ENCODE results near the gene ZAR1. TPM values are rescaled to one million over a fixed set of nuclear protein-coding genes. Genes with fewer than 3 reads are reported as not detected.

The ZAR1 gene
- polyA plus RNA-seq, 2 of the 4 experiments (the other 2 are of a cell fraction), result 0.05 TPM; not detected in 1

DNA sequence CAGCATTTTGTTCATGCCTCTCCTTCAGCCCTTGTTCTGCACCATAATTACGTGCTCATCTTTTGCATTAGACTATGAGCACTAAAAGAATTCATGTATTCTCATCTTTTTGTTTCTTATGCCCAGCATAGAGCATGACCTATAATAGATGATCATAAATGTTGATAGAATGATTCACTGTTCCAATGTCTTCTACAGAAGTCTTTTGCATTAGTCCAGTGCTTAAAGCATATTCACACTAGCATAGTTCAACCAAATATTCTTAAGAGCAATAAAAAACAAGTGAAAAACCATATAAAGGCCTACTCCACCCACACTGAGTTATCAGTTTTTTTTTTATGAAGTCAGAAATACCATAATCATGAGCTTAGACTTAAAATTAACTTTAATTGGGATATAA, 43.4 kb upstream of the ZAR1 start:
- Histone ChIP-seq H3K4me1 (no peaks in the 10 kb centered on the region), H3K4me2 (no peak overlapping the region), H3K9me3 (no peaks in the 10 kb centered on the region), H3K27ac (no peak overlapping the region), H3K4me3 (no peak overlapping the region)
- POLR2A ChIA-PET, result no interaction called here
- CTCF ChIA-PET, result interaction anchor here (0.7 to 1.5 kb wide), 2 partner anchors 9 to 11 kb away, joined by 3 read pairs; no protein-coding TSS in a partner anchor
- no peak for FAIRE-seq
- 39% methylated on average over 1 of the region's 1 CpG for WGBS (ENCODE audit: missing lambda C conversion rate)
- TF ChIP-seq, protein P1, sequence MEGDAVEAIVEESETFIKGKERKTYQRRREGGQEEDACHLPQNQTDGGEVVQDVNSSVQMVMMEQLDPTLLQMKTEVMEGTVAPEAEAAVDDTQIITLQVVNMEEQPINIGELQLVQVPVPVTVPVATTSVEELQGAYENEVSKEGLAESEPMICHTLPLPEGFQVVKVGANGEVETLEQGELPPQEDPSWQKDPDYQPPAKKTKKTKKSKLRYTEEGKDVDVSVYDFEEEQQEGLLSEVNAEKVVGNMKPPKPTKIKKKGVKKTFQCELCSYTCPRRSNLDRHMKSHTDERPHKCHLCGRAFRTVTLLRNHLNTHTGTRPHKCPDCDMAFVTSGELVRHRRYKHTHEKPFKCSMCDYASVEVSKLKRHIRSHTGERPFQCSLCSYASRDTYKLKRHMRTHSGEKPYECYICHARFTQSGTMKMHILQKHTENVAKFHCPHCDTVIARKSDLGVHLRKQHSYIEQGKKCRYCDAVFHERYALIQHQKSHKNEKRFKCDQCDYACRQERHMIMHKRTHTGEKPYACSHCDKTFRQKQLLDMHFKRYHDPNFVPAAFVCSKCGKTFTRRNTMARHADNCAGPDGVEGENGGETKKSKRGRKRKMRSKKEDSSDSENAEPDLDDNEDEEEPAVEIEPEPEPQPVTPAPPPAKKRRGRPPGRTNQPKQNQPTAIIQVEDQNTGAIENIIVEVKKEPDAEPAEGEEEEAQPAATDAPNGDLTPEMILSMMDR (IDR thresholded peaks at IDR 0.05), result no peak
- TF ChIP-seq CHD4 (IDR thresholded peaks at IDR 0.05; ENCODE audit: borderline replicate concordance), result no peak
- TF ChIP-seq RARB (CRISPR knock-in tag; IDR thresholded peaks at IDR 0.05), result no peak
- no peak for TF ChIP-seq ZFP36 (IDR thresholded peaks at IDR 0.05; ENCODE audit: borderline replicate concordance, partially characterized antibody)
- TF ChIP-seq ZC3H11A (IDR thresholded peaks at IDR 0.05), result no peak
- no peak for TF ChIP-seq NR3C1 (IDR thresholded peaks at IDR 0.05)
- TF ChIP-seq KDM1A (IDR thresholded peaks at IDR 0.05; ENCODE audit: low read depth), result no peak
- TF ChIP-seq, protein P2, sequence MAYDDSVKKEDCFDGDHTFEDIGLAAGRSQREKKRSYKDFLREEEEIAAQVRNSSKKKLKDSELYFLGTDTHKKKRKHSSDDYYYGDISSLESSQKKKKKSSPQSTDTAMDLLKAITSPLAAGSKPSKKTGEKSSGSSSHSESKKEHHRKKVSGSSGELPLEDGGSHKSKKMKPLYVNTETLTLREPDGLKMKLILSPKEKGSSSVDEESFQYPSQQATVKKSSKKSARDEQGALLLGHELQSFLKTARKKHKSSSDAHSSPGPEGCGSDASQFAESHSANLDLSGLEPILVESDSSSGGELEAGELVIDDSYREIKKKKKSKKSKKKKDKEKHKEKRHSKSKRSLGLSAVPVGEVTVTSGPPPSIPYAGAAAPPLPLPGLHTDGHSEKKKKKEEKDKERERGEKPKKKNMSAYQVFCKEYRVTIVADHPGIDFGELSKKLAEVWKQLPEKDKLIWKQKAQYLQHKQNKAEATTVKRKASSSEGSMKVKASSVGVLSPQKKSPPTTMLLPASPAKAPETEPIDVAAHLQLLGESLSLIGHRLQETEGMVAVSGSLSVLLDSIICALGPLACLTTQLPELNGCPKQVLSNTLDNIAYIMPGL (CRISPR knock-in tag; IDR thresholded peaks at IDR 0.05; ENCODE audit: borderline replicate concordance), result no peak
- TF ChIP-seq, protein P3, sequence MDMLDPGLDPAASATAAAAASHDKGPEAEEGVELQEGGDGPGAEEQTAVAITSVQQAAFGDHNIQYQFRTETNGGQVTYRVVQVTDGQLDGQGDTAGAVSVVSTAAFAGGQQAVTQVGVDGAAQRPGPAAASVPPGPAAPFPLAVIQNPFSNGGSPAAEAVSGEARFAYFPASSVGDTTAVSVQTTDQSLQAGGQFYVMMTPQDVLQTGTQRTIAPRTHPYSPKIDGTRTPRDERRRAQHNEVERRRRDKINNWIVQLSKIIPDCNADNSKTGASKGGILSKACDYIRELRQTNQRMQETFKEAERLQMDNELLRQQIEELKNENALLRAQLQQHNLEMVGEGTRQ (IDR thresholded peaks at IDR 0.05), result no peak
- TF ChIP-seq ESRRA (IDR thresholded peaks at IDR 0.05; ENCODE audit: borderline replicate concordance, low read length), result no peak
- no peak for TF ChIP-seq FOXS1 (CRISPR knock-in tag; IDR thresholded peaks at IDR 0.05)
- no peak for TF ChIP-seq NFE2L2 (conservative IDR thresholded peaks at IDR 0.05; ENCODE audit: low read length)
- TF ChIP-seq, protein P4, sequence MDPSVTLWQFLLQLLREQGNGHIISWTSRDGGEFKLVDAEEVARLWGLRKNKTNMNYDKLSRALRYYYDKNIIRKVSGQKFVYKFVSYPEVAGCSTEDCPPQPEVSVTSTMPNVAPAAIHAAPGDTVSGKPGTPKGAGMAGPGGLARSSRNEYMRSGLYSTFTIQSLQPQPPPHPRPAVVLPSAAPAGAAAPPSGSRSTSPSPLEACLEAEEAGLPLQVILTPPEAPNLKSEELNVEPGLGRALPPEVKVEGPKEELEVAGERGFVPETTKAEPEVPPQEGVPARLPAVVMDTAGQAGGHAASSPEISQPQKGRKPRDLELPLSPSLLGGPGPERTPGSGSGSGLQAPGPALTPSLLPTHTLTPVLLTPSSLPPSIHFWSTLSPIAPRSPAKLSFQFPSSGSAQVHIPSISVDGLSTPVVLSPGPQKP (IDR thresholded peaks at IDR 0.05; ENCODE audit: low read depth, low read length), result no peak
- TF ChIP-seq, protein P5, sequence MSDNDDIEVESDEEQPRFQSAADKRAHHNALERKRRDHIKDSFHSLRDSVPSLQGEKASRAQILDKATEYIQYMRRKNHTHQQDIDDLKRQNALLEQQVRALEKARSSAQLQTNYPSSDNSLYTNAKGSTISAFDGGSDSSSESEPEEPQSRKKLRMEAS (IDR thresholded peaks at IDR 0.05), result no peak
- no peak for DNase-seq (ENCODE audit: low read depth in 1 of 2, low spot score in 1 of 2)
- ATAC-seq, result no peak

DNA sequence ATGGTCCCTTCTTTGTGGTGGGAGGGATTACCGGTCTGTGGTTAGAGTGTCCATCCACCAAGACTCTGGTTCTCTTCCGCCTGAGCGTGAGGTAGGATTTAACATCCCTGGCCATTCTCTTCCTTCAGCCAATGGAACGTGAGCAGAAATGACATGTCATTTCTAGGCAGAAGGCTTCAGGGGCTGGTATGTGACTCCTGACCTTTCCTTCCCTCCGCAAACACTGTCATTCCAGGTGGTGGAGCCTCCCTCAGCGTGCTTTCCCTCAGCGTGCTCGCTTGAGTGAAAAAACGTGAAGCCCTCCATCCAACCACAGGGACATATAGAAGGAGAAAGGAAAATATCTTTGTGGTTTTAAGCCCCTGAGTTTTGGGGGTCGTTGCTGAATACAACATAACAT, 40.9 kb upstream of the ZAR1 start:
- Histone ChIP-seq H3K27ac (no peak overlapping the region), H3K4me2 (no peak overlapping the region), H3K9me3 (no peaks in the 10 kb centered on the region), H3K4me1 (no peaks in the 10 kb centered on the region), H3K4me3 (no peak overlapping the region)
- ChIA-PET CTCF (no interaction called here), POLR2A (no interaction called here)
- WGBS (ENCODE audit: missing lambda C conversion rate), result 70% methylated on average over 10 of the region's 10 CpGs
- ATAC-seq, result no peak
- no peak for FAIRE-seq
- no peak for DNase-seq (ENCODE audit: low read depth in 1 of 2, low spot score in 1 of 2)
- TF ChIP-seq HOXA7 (CRISPR knock-in tag; IDR thresholded peaks at IDR 0.05), result no peak
- no peak for TF ChIP-seq ZC3H11A (IDR thresholded peaks at IDR 0.05)
- TF ChIP-seq NPAS2 (CRISPR knock-in tag; IDR thresholded peaks at IDR 0.05; ENCODE audit: borderline replicate concordance), result no peak
- TF ChIP-seq, protein P6, sequence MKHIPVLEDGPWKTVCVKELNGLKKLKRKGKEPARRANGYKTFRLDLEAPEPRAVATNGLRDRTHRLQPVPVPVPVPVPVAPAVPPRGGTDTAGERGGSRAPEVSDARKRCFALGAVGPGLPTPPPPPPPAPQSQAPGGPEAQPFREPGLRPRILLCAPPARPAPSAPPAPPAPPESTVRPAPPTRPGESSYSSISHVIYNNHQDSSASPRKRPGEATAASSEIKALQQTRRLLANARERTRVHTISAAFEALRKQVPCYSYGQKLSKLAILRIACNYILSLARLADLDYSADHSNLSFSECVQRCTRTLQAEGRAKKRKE (CRISPR knock-in tag; IDR thresholded peaks at IDR 0.05; ENCODE audit: low read depth), result no peak
- no peak for TF ChIP-seq KDM5A (IDR thresholded peaks at IDR 0.05)
- TF ChIP-seq, protein P7, sequence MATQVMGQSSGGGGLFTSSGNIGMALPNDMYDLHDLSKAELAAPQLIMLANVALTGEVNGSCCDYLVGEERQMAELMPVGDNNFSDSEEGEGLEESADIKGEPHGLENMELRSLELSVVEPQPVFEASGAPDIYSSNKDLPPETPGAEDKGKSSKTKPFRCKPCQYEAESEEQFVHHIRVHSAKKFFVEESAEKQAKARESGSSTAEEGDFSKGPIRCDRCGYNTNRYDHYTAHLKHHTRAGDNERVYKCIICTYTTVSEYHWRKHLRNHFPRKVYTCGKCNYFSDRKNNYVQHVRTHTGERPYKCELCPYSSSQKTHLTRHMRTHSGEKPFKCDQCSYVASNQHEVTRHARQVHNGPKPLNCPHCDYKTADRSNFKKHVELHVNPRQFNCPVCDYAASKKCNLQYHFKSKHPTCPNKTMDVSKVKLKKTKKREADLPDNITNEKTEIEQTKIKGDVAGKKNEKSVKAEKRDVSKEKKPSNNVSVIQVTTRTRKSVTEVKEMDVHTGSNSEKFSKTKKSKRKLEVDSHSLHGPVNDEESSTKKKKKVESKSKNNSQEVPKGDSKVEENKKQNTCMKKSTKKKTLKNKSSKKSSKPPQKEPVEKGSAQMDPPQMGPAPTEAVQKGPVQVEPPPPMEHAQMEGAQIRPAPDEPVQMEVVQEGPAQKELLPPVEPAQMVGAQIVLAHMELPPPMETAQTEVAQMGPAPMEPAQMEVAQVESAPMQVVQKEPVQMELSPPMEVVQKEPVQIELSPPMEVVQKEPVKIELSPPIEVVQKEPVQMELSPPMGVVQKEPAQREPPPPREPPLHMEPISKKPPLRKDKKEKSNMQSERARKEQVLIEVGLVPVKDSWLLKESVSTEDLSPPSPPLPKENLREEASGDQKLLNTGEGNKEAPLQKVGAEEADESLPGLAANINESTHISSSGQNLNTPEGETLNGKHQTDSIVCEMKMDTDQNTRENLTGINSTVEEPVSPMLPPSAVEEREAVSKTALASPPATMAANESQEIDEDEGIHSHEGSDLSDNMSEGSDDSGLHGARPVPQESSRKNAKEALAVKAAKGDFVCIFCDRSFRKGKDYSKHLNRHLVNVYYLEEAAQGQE (IDR thresholded peaks at IDR 0.05), result no peak
- TF ChIP-seq KDM1A (IDR thresholded peaks at IDR 0.05; ENCODE audit: low read depth), result no peak
- no peak for TF ChIP-seq SREBF2 (IDR thresholded peaks at IDR 0.05)
- no peak for TF ChIP-seq NR3C1 (IDR thresholded peaks at IDR 0.05)
- no peak for TF ChIP-seq JUN (IDR thresholded peaks at IDR 0.05)
- no peak for TF ChIP-seq HOXB13 (CRISPR knock-in tag; IDR thresholded peaks at IDR 0.05; ENCODE audit: low read depth)
- no peak for TF ChIP-seq JUNB (IDR thresholded peaks at IDR 0.05)
- TF ChIP-seq, protein P3 (IDR thresholded peaks at IDR 0.05), result no peak
- no peak for TF ChIP-seq BHLHE40 (IDR thresholded peaks at IDR 0.05; ENCODE audit: low read depth, low read length)
- TF ChIP-seq EP300 (IDR thresholded peaks at IDR 0.05), result no peak
- TF ChIP-seq TP53 (CRISPR knock-in tag; IDR thresholded peaks at IDR 0.05), result no peak
